ENCODE results near the gene CTRB1.
"Not testable (repeated sequence)": the region's sequence is repeated elsewhere in the genome, so short reads cannot be mapped to it uniquely, and the experiment has no call there.

Gene CTRB1

GRCh38 chr16:75204410-75204758 is 14.4 kb upstream of the CTRB1 start:
- no peak for DNase-seq (ENCODE audit: low spot score)

DNA sequence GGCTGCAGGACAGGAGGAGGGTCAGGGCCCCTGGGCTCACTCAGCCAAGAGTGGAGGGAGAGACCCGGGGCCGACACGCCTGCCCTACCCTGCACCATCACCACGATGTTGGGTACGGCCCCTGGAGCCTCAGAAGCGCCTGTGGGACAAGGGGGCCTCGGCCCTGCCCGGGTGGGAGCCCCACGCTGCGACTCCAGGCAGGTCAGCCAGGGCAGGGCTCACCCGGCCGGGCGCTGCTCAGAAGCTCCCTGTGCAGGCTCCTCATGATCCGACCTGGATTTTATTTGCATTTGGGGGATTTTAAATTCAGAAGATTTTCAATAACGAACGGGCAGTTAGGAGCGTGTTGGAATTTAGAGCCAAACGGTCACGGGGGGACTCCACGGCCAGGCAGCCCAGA is 13.9 kb upstream of the CTRB1 start:
- not testable (repeated sequence) for DNase-seq (ENCODE audit: low spot score)

- DNase-seq (ENCODE audit: low spot score), result not testable (repeated sequence)
These were observed 13.3 kb upstream of the CTRB1 start for GRCh38 chr16:75205438-75205837.

GRCh38 chr16:75205961-75206748 is 12.6 kb upstream of the CTRB1 start:
- DNase-seq (ENCODE audit: low spot score), result not testable (repeated sequence)

- DNase-seq (ENCODE audit: low spot score), result no peak
These were observed 11.9 kb upstream of the CTRB1 start, which contains the start of gene CTRB2 for GRCh38 chr16:75206749-75207451. Gene CTRB2 (minus strand): TSS chr16:75207161. CDS start chr16:75207141, 20 bp downstream.

- no peak for DNase-seq (ENCODE audit: low spot score)
These were observed 11.0 kb upstream of the CTRB1 start for GRCh38 chr16:75207831-75208230.

DNA sequence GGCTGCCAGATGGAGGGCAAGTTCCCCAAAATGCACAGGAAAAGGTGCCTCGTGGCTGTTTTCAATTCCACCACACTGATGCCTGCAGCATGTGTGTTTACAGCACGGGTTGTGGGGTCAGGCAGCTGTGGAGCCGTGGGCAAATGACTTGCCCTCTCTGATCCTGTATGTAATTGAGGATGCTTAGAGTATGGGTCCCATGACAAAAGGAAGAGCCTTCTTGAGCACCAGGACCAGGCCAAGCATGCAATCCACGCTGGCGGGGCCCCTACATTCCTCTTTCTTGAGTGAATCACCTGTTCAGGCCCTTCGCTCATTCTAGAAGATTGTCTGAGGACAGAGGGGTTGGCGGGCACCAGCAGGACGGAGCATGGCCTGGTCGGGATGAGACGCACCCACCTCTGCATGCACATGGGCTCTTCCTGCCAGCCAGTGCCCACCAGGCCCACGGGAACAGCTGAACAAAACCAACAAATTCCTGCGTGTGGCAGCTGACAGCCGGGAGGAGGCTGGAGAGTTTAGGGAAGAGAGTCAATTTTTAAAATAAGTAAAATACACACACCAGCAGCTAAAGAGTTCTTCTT is 10.5 kb upstream of the CTRB1 start:
- no peak for DNase-seq (ENCODE audit: low spot score)

DNA sequence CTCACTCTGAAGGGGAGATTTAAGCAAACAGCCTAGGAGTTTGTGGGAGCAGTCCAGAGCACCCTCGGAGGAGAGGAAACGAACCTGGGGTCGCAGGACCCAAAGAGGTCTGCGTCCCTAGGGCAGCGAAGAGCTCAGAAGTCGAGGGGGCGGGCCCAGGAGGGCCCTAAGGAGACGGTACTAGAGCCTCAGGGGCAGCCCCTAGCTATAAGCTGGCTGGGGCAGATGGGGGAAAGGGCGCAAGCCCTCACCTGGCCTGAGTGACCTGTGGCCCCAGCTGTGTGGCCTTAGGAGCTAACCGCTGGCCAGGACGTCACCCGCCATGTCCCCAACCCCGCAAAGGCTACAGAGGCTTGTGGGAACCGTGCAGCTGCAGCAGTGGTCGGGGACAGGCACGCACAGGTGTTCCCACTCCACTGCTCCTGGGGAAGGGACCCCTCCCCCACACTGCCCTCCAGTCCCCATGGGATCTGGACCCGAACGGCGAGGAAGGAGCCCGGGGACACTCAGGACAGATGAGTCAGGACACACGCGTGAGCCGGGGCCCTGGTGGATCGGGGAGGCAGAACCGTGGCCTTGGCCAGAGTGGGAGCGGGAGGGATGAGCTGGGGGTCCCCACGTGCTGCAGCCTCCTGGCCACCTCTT is 9.8 kb upstream of the CTRB1 start:
- no peak for DNase-seq (ENCODE audit: low spot score)

DNA sequence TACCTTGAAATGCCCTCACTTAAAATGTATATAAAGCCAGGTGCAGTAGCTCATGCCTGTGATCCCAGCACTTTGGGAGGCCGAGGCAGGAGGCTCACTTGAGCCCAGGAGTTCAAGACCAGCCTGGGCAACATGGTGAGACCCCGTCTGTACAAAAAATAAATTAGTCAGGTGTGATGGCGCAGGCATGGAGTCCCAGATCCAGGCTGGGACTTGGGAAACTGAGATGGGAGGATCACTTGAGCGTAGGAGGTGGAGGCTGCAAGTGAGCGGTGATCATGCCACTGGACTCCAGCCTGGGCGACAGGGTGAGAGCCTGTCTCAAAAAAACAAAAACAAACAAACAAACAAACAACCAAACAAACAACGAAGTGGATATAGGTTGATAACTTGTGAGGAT is 9.3 kb upstream of the CTRB1 start:
- not testable (repeated sequence) for DNase-seq (ENCODE audit: low spot score)

- DNase-seq (ENCODE audit: low spot score), result no peak
These were observed 8.8 kb upstream of the CTRB1 start for GRCh38 chr16:75209944-75210343.

DNA sequence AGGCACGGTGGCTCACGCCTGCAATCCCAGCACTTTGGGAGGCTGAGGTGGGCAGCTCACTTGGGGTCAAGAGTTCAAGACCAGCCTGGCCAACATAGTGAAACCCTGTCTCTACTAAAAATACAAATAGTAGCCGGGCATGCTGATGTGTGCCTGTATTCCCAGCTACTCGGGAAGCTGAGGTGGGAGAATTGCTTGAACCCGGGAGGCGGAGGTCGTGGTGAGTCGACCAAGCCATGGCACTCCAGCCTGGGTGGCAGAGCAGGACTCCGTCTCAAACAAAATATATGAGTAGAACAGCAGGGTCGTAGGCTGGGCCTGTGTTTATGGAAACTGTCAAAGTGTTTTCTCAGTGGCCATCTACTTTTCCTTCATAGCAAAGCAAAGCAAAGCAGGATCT is 7.5 kb upstream of the CTRB1 start:
- not testable (repeated sequence) for DNase-seq (ENCODE audit: low spot score)

DNA sequence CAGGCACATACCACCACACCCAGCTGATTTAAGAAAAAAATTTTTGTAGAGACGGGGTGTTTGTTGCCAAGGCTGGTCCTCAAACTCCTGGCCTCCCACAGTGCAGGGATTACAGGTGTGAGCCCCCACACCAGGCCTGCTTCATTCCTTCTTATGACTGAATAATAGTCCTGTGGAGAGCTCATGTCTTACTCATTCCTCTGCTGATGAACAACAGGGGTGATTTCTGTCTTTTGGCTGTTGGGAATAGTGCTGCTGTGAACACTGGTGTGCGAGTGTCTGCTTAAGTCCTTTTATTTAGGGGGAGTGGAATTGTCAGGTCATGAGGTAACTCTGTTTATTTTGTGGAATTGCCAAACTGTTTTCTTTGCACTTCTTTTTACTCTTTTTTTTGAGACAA is 2.7 kb upstream of the CTRB1 start:
- DNase-seq (ENCODE audit: low spot score), result no peak

GRCh38 chr16:75216576-75216975 is 2.2 kb upstream of the CTRB1 start:
- DNase-seq (ENCODE audit: low spot score), result no peak

DNA sequence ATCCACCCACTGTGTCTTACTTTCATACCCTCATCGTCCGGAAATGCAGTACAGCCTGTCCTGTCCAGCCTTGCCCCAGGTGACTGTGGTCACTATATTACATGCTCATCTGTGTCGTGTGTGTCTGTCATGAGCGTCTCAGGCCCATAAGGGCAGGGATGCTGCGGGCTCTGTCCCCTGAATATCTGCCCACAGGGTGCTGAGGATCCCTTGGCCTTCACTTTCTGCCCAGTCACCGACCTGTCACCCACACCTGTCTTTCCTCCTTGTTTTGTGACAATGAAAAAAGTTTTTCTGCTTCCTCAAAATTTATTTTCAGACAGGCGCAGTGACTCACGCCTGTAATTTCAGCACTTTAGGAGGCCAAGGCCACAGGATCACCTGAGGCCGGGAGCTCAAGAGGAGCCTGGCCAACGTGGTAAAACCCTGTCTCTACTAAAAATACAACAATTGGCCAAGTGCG is 1.4 kb upstream of the CTRB1 start:
- DNase-seq (ENCODE audit: low spot score), result no peak

GRCh38 chr16:75219088-75219487 is 300 bp downstream of the CTRB1 start:
- DNase-seq (ENCODE audit: low spot score), result no peak

DNA sequence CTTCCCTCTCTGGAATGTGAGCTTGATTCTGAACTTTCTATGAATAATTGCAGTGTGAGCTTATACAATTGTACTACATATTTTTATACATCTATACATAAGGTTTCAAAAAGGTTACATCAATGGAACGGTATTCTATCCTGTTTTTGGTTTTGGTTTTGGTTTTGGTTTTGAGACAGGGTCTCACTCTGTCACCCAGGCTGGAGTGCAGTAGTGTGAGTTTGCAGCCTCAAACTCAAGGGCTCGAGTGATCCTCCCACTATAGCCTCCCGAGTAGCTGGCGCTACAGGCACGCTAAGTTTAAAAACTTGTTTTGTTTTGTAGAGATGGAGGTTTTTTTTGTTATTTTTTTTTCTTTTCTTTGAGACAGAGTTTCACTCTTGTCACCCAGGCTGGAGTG is 1.1 kb downstream of the CTRB1 start:
- no peak for DNase-seq (ENCODE audit: low spot score)

DNA sequence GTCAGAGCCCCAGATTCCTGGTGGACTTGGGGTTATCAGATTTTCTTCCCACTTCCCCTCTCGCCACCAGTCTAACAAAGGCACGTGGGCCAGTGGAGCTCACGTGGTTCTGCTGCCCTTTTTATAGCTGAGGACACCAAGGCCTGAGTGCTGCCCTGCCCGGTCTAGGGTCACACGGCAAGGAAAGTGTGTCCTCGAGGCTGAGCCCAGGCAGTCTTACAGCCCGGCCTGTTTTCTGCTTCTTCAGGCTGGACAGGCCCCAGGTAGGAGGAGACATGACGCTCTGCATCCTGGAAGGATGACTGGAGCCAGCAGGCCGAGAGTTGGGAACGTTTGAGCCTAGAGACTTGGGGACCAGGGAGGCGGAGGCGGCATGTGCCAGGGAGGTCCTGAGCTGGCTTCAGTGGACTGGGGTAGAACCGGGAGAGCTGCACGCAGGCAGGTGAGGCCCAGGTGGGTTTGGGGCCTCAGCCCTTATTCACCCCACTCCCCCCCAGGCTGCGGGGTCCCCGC is 3.5 kb downstream of the CTRB1 start:
- DNase-seq (ENCODE audit: low spot score), result no peak

DNA sequence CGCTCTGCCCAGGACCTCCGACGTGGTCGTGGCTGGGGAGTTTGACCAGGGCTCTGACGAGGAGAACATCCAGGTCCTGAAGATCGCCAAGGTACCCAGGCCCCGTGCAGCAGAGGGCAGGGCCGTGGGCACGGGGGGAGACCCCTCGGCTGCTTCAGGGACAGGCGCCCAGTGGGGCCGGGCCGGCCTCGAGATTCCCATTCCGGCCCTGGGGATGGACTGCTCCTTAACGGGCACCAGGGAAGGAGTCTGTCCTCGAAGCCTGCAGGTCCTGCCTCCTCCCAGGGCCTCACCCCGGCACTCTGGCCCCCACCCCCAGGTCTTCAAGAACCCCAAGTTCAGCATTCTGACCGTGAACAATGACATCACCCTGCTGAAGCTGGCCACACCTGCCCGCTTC is 4.3 kb downstream of the CTRB1 start:
- DNase-seq (ENCODE audit: low spot score), result not testable (repeated sequence)

- no peak for DNase-seq (ENCODE audit: low spot score)
These were observed 5.7 kb downstream of the CTRB1 start for GRCh38 chr16:75224306-75225082.

DNA sequence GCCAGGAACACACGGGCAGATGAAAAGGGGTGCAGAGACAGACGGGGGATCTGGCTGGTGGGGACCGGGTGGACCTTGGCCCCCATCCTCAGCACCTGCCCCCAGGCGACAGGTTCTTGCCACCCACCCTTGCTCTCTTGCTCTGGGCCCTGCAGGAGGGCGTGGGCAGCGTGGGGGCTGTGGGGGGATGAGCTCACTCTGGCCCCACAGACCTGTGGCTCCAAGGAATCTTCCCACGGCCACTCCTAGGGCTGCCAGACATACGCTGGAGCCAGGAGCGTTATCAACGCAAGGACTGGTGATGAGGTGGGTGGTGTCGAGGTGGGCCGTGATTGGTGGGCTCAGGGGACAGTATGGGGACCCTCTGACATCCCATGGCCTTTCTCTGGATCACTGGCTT is 6.3 kb downstream of the CTRB1 start:
- peak; percentile 33 for DNase-seq (ENCODE audit: low spot score)

DNA sequence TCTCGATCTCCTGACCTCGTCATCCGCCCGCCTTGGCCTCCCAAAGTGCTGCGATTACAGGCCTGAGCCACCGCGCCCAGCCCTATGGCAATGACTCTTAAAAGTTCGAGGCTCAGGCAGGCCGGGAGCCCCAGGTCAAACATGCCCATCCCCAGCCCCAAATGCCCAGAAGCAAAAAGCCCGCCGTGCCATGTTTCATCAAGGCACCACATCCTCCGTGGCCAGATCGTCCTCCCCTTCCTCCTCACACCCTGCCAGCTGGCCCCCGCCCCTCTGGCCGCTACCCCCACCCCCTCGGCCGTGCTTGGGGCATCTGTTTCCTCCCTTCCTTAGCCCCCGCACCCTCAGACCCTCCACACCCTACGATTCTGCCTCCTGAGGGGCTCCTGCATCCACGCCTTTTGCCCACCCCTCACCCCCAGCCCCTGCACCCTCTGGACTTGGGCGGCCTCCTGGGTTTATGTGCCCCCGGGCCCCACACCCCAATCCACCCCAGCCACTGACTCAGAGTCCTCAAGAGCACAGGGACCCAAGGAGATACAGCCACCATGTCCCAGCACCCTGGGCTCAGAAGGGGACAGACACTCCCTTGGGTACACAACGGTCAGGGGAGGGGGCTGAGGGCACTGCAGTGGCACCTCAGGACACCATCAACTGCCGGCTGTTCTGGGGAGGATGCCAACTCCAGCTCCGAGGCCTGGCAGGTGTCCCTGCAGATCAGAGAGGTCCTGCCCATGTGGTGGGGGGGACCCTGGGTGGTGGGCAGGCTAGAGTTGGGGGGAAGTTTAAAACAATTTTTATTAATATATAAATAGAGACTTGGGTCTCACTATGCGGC is 7.1 kb downstream of the CTRB1 start:
- DNase-seq (ENCODE audit: low spot score), result no peak

Data from kidney tubule cell (primary cell).